Naive thymus-derived CD4-positive, alpha-beta T cell (primary cell): ENCODE measurements around the gene SMIM26. TPM values are rescaled to one million over a fixed set of nuclear protein-coding genes. Genes with fewer than 3 reads are reported as not detected.

Experiments used
- ATAC-seq: fragments of 150-1000 bp; cut with Tn5 transposase; 2 replicates; pipeline ENCODE4 v1.10.0; 2021; ENCODE audit warnings: mild to moderate bottlenecking, moderate library complexity
- CTCF ChIA-PET: fragments of 350-600 bp; sonication (Branson Sonifier 250); formaldehyde crosslinking; loops from one replicate; lab custom pipeline; 2021; ENCODE audit warnings: antibody characterized with exemption; lab: Charles Lee
- POLR2A ChIA-PET: fragments of 350-600 bp; sonication (Branson Sonifier 250); formaldehyde crosslinking; loops from one replicate; lab custom pipeline; 2021; ENCODE audit warnings: antibody characterized with exemption, inconsistent platforms; lab: Charles Lee
- DNase-seq, 9 donors: peaks; one replicate each; pipeline versions ENCODE4 v3.0.0 to v3.0.0-alpha.2; 2020 to 2022; ENCODE audit warnings: mixed read lengths in 1 of 9
- H3K27ac ChIP-seq: one replicate; pipeline ENCODE4 v1.7.0; 2013; ENCODE audit warnings: mild to moderate bottlenecking, low read depth, low read length, moderate library complexity
- H3K27me3 ChIP-seq, 2 donors: one replicate each; pipeline ENCODE4 v1.7.0; 2013; ENCODE audit warnings: low read length in 2 of 2, mild to moderate bottlenecking in 2 of 2, moderate library complexity in 2 of 2; ENCODE audit not compliant: control insufficient read depth in 2 of 2, insufficient read depth in 2 of 2
- H3K36me3 ChIP-seq, 3 experiments: 1 replicate in 2 of 3; 2 replicates in 1 of 3; pipeline ENCODE4 v1.7.0; 2013; ENCODE audit warnings: low read length in 3 of 3, mild to moderate bottlenecking in 3 of 3, moderate library complexity in 1 of 3; ENCODE audit not compliant: insufficient read depth in 3 of 3, control insufficient read depth in 2 of 3
- H3K4me1 ChIP-seq, 2 donors: one replicate each; pipeline ENCODE4 v1.7.0; 2013; ENCODE audit warnings: low read length in 2 of 2, mild to moderate bottlenecking in 2 of 2, moderate library complexity in 1 of 2; ENCODE audit not compliant: control insufficient read depth in 2 of 2, insufficient read depth in 2 of 2
- H3K4me3 ChIP-seq: 2 replicates; pipeline ENCODE4 v1.7.0; 2013; ENCODE audit warnings: mild to moderate bottlenecking, low read length
- H3K9me3 ChIP-seq, 3 experiments: 1 replicate in 2 of 3; 2 replicates in 1 of 3; pipeline ENCODE4 v1.7.0; 2013; ENCODE audit warnings: low read length in 3 of 3; ENCODE audit not compliant: control insufficient read depth in 2 of 3
- H3K27ac Mint-ChIP-seq, 9 donors: one replicate each; pipeline ENCODE4 v1.8.0; 2020 to 2022; ENCODE audit warnings: mixed read lengths in 9 of 9, mild to moderate bottlenecking in 8 of 9, moderate library complexity in 5 of 9, inconsistent platforms in 2 of 9
- H3K27me3 Mint-ChIP-seq, 5 donors: one replicate each; pipeline ENCODE4 v1.8.0; 2021 to 2022; ENCODE audit warnings: mixed read lengths in 5 of 5, mild to moderate bottlenecking in 1 of 5
- H3K36me3 Mint-ChIP-seq, 5 donors: one replicate each; pipeline ENCODE4 v1.8.0; 2020 to 2022; ENCODE audit warnings: mixed read lengths in 5 of 5, mild to moderate bottlenecking in 3 of 5, inconsistent platforms in 1 of 5
- H3K4me1 Mint-ChIP-seq, 7 donors: one replicate each; pipeline ENCODE4 v1.8.0; 2020 to 2022; ENCODE audit warnings: mixed read lengths in 7 of 7, mild to moderate bottlenecking in 3 of 7, inconsistent platforms in 1 of 7
- H3K4me3 Mint-ChIP-seq, 10 donors: one replicate each; pipeline ENCODE4 v1.8.0; 2020 to 2022; ENCODE audit warnings: mild to moderate bottlenecking in 10 of 10, mixed read lengths in 10 of 10, moderate library complexity in 6 of 10, inconsistent platforms in 2 of 10
- H3K9me3 Mint-ChIP-seq, 11 donors: one replicate each; pipeline ENCODE4 v1.8.0; 2020 to 2022; ENCODE audit warnings: mixed read lengths in 11 of 11, mild to moderate bottlenecking in 4 of 11, inconsistent platforms in 1 of 11, moderate library complexity in 1 of 11
- intact Hi-C, 2 donors: fragments of 100-400 bp; cut with micrococcal nuclease; formaldehyde crosslinking; loops; one replicate each; pipeline ENCODE4 v1.15.1; 2023
- polyA plus RNA-seq, 2 donors: library from polyadenylated mRNA; unstranded; fragments of 300-500 nt; fragmentation: Illumina TruSeq; gene quantifications; one replicate each; pipeline ENCODE4 v1.2.3, GENCODE V29; 2021
- total RNA-seq, 6 experiments: library from RNA in 5 of 6; stranded (reverse) in 5 of 6; gene quantifications; 1 replicate in 5 of 6; 2 replicates in 1 of 6; pipeline ENCODE4 v1.2.3 and lab custom pipeline; 2021 to 2026

SMIM26 gene
- total and polyA plus RNA-seq, 7 experiments from 2014 or later = 51.2 to 262 (median 73.9) TPM

DNA sequence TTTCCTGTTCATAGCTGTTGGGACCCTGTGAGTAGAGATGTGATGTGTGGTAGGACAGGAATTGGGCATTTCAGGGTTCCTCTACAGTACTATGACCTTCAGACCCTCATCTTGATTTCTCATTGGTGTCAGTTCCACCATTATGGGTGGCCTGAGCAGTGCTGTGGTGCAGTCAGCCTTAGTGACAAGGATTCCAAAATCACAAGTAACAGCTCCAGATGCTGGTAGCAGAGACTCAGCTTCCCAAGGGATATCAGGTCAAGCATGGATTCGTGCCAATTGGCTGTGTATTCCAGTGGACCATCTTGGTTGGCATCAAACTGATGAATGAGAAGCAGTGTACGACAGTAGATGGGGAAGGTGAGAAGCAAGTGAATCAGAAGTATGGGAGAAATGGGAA lies 3.8 kb downstream of the SMIM26 start:
- ChIA-PET CTCF (interaction anchor here (0.6 kb wide), 1 partner anchor 63 kb away, joined by 4 read pairs; no protein-coding TSS in a partner anchor), POLR2A (interaction anchor here (0.7 to 1.0 kb wide), 2 partner anchors 14 to 63 kb away, joined by 3 read pairs; partner anchors contain the start of gene SEC23B)
- Mint-ChIP-seq H3K4me1 (peaks cover 14 to 25% (median 21%) of the 10 kb centered on the region in 7 donors), H3K27me3 (no peaks in the 10 kb centered on the region), H3K4me3 (no peak overlapping the region), H3K36me3 (peaks cover 12 to 26% (median 21%) of the 10 kb centered on the region in 5 donors), H3K27ac (peak overlapping the region in 4 of 9 donors; percentile 13 to 72 (median 34)), H3K9me3 (peaks cover 0 to 5% (median 0%) of the 10 kb centered on the region in 11 donors)
- no peaks in the 10 kb centered on the region for H3K27me3 ChIP-seq
- ATAC-seq (no peak), DNase-seq (no peak)
- H3K9me3 ChIP-seq = no peaks in the 10 kb centered on the region
- no peak overlapping the region for H3K4me3 ChIP-seq
- H3K36me3 ChIP-seq = peaks cover 0 to 21% (median 4%) of the 10 kb centered on the region in 3 experiments
- peaks cover 4 to 15% of the 10 kb centered on the region in 2 donors for H3K4me1 ChIP-seq
- intact Hi-C loops = no loop called here
- H3K27ac ChIP-seq = no peak overlapping the region

DNA sequence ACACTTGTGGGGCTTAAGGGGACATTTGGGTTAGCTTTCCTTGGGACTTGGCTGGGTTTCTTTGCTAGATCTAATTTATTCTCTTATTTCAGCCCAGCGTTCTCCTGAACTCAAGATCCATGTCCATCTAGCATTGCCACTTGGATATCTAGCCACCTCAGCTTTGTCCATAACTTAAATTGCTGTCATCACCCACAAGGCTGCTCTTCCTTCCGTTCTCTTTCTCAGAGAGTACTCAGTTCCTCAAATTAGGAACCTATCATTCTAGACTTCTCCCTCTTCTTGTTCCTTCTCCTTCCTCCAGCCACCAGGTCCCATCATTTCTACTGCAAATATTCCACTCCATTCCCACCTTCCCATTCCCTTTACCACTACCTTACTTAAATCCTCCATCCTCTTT lies 4.3 kb downstream of the SMIM26 start:
- Histone ChIP-seq H3K27me3 (no peaks in the 10 kb centered on the region), H3K4me3 (no peak overlapping the region), H3K9me3 (no peaks in the 10 kb centered on the region), H3K4me1 (peaks cover 2 to 11% of the 10 kb centered on the region in 2 donors), H3K27ac (no peak overlapping the region), H3K36me3 (peaks cover 0 to 21% (median 4%) of the 10 kb centered on the region in 3 experiments)
- H3K27me3 Mint-ChIP-seq = no peaks in the 10 kb centered on the region
- H3K4me3 Mint-ChIP-seq = no peak overlapping the region
- peaks cover 10 to 22% (median 19%) of the 10 kb centered on the region in 7 donors for H3K4me1 Mint-ChIP-seq
- H3K9me3 Mint-ChIP-seq = peaks cover 0 to 5% (median 0%) of the 10 kb centered on the region in 11 donors
- ChIA-PET CTCF (no interaction called here), POLR2A (interaction anchor here (0.7 to 1.0 kb wide), 4 partner anchors 8 to 64 kb away, joined by 3 read pairs; partner anchors contain the start of gene SEC23B)
- DNase-seq = no peak
- intact Hi-C loops = no loop called here
- peaks cover 12 to 26% (median 21%) of the 10 kb centered on the region in 5 donors for H3K36me3 Mint-ChIP-seq
- peak overlapping the region in 5 of 9 donors; percentile 25 to 74 (median 51) for H3K27ac Mint-ChIP-seq
- ATAC-seq = no peak

DNA sequence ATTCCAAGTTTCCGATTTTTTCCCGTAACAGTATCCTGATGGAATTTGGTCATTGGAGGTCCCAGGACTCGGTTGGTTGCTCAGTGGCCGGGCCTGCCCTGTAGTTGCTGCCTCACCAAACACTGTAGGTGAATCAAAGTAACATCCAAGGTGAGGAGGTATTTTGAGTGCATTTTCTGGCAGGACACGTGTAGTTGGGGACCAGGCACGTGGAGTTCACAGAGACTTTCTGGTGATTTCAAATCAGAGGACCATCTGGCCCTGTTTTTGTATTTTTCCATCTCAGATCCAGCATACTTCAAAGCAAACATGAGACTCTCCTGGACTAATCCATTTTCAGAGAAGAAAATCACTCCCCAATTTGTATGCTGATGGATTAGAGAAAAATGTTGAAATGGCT lies 10.7 kb downstream of the SMIM26 start:
- POLR2A ChIA-PET = interaction anchor here (1.0 to 1.6 kb wide), 2 partner anchors 10 to 11 kb away, joined by 4 to 5 read pairs; partner anchors contain the start of gene DTD1
- H3K36me3 Mint-ChIP-seq = no peaks in the 10 kb centered on the region
- no peaks in the 10 kb centered on the region for H3K27me3 Mint-ChIP-seq

DNA sequence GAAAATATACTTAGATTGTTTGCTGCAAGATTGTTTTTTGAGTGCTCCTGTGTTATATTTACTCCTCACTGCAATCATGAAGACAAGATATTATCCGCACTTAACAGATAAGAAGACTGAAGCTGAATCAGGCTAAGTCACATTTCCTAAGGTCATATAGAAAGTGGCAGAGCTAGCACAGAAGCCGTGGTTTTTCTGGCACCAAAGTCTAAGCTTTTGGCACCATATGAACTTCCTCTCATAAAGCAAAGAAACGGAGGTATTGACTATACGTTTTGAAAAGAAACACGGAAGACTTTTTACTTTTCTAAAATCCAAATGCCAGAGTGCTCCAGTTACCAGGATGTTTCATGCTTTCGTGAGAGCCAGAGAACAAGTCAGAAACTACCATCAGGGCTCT lies 11.3 kb downstream of the SMIM26 start:
- Mint-ChIP-seq H3K27ac (peak overlapping the region in 4 of 9 donors; percentile 0 to 62 (median 32)), H3K36me3 (no peaks in the 10 kb centered on the region), H3K4me3 (peak overlapping the region in 4 of 10 donors; percentile 21 to 55 (median 39)), H3K27me3 (peaks cover 0 to 1% (median 0%) of the 10 kb centered on the region in 5 donors), H3K9me3 (no peaks in the 10 kb centered on the region), H3K4me1 (peaks cover 0 to 10% (median 5%) of the 10 kb centered on the region in 7 donors)
- ChIA-PET POLR2A (interaction anchor here (1.0 to 1.6 kb wide), 2 partner anchors 9 to 12 kb away, joined by 4 to 5 read pairs; partner anchors contain the start of gene DTD1), CTCF (no interaction called here)
- intact Hi-C loops = no loop called here
- no peaks in the 10 kb centered on the region for H3K9me3 ChIP-seq
- no peak overlapping the region for H3K4me3 ChIP-seq
- no peak for ATAC-seq
- no peaks in the 10 kb centered on the region for H3K36me3 ChIP-seq
- H3K4me1 ChIP-seq = no peaks in the 10 kb centered on the region
- no peak for DNase-seq
- H3K27ac ChIP-seq = no peak overlapping the region
- no peaks in the 10 kb centered on the region for H3K27me3 ChIP-seq

More for the DNA sequence above, 10.7 kb downstream of the SMIM26 start:
- intact Hi-C loops = no loop called here
- Mint-ChIP-seq H3K9me3 (no peaks in the 10 kb centered on the region), H3K27ac (no peak overlapping the region), H3K4me3 (no peak overlapping the region), H3K4me1 (peaks cover 0 to 10% (median 5%) of the 10 kb centered on the region in 7 donors)
- H3K9me3 ChIP-seq = no peaks in the 10 kb centered on the region
- no peak overlapping the region for H3K27ac ChIP-seq
- CTCF ChIA-PET = no interaction called here
- no peak for DNase-seq
- H3K27me3 ChIP-seq = no peaks in the 10 kb centered on the region
- no peaks in the 10 kb centered on the region for H3K36me3 ChIP-seq
- no peak overlapping the region for H3K4me3 ChIP-seq
- no peak for ATAC-seq
- no peaks in the 10 kb centered on the region for H3K4me1 ChIP-seq

DNA sequence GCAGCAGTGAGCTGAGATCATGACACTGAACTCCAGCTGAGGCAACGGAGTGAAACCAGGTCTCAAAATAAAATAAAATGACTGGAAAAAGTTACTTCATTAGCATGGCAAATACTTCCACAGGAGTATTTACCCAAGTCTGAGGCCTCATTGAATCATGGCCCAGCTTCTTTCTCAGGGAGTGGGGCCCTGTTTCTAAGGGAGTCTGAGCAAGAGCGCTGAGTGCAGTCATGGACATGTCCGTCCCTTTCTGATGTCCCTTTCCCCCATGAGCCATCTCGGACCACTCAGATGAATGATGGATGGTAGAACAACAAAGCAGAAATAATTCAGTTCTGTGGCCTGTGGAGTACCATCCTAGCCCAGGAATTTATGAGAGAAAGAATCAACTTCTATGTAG lies 12.8 kb downstream of the SMIM26 start:
- intact Hi-C loops = no loop called here
- ATAC-seq (no peak), DNase-seq (no peak)
- H3K36me3 ChIP-seq = no peaks in the 10 kb centered on the region
- ChIA-PET CTCF (no interaction called here), POLR2A (interaction anchor here (1.1 kb wide), 1 partner anchor 10 kb away, joined by 3 read pairs; no protein-coding TSS in a partner anchor)
- peaks cover 2 to 10% (median 5%) of the 10 kb centered on the region in 7 donors for H3K4me1 Mint-ChIP-seq
- peaks cover 0 to 4% (median 0%) of the 10 kb centered on the region in 5 donors for H3K36me3 Mint-ChIP-seq
- no peak overlapping the region for H3K27ac ChIP-seq
- no peaks in the 10 kb centered on the region for H3K9me3 Mint-ChIP-seq
- no peak overlapping the region for H3K27ac Mint-ChIP-seq
- no peaks in the 10 kb centered on the region for H3K4me1 ChIP-seq
- peaks cover 0 to 9% (median 6%) of the 10 kb centered on the region in 5 donors for H3K27me3 Mint-ChIP-seq
- no peak overlapping the region for H3K4me3 Mint-ChIP-seq
- H3K4me3 ChIP-seq = no peak overlapping the region
- H3K27me3 ChIP-seq = no peaks in the 10 kb centered on the region
- no peaks in the 10 kb centered on the region for H3K9me3 ChIP-seq

DNA sequence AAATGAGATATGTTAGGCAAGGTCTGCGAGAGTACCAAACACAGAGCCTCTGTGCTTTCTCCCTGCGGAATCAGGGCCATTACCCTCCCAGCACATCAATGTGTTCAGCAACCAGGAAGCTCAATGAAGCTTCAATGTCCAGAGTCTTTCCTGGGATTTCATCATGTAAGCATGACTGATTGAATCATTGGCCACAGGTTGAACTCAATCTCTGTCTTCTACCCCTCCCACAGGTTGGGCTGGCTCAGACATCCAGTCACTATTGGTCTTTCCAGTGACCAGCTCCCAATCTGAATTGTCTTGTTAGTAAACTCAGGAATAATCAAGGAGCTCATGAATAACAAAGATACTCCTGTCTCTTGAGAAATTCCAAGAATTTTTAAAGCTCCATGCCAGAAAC lies 17.9 kb downstream of the SMIM26 start:
- Histone ChIP-seq H3K4me1 (peaks cover 0 to 4% of the 10 kb centered on the region in 2 donors), H3K9me3 (no peaks in the 10 kb centered on the region), H3K27ac (no peak overlapping the region), H3K4me3 (no peak overlapping the region), H3K27me3 (no peaks in the 10 kb centered on the region), H3K36me3 (no peaks in the 10 kb centered on the region)
- no peak for DNase-seq
- Mint-ChIP-seq H3K27me3 (peaks cover 0 to 11% (median 9%) of the 10 kb centered on the region in 5 donors), H3K9me3 (no peaks in the 10 kb centered on the region), H3K27ac (no peak overlapping the region), H3K4me3 (no peak overlapping the region), H3K36me3 (peaks cover 0 to 4% (median 0%) of the 10 kb centered on the region in 5 donors), H3K4me1 (peaks cover 13 to 29% (median 25%) of the 10 kb centered on the region in 7 donors)
- ChIA-PET POLR2A (interaction anchor here (0.7 kb wide), 1 partner anchor 14 kb away, joined by 3 read pairs; no protein-coding TSS in a partner anchor), CTCF (no interaction called here)
- intact Hi-C loops = loop anchor here in 1 of 2 donors (5.0 kb wide), 2 partner anchors 173 to 1432 kb away; partner anchors contain the start of gene NAA20
- no peak for ATAC-seq
